OCI-LY1 (cell line): Measurements from ENCODE around the gene KCNA2.

Experiments used
- H2AFZ ChIP-seq: fragments of 200-600 bp; sonication (generic), shearing (Covaris generic); 2 replicates; pipeline ENCODE4 v1.6.0; 2014; ENCODE audit warnings: antibody characterized with exemption, mild to moderate bottlenecking, low read length
- H3F3A ChIP-seq: fragments of 200-600 bp; sonication (generic), shearing (Covaris generic); 2 replicates; pipeline ENCODE4 v1.6.0; 2014; ENCODE audit warnings: mild to moderate bottlenecking, antibody characterized with exemption, low read length, moderate library complexity; ENCODE audit not compliant: insufficient read depth
- H3K27ac ChIP-seq: fragments of 200-600 bp; sonication (generic); 2 replicates; pipeline ENCODE4 v1.5.1; 2014; ENCODE audit warnings: low read length, mixed run types, mild to moderate bottlenecking, low read depth; ENCODE audit not compliant: poor library complexity, severe bottlenecking
- H3K27me3 ChIP-seq: fragments of 200-600 bp; sonication (generic); 2 replicates; pipeline ENCODE4 v1.6.0; 2014; ENCODE audit warnings: antibody characterized with exemption, mild to moderate bottlenecking, low read length, moderate library complexity; ENCODE audit not compliant: insufficient read depth
- H3K36me3 ChIP-seq: fragments of 200-600 bp; sonication (generic); 2 replicates; pipeline ENCODE4 v1.6.1; 2014; ENCODE audit warnings: mild to moderate bottlenecking, antibody characterized with exemption, low read length, moderate library complexity, mixed read lengths; ENCODE audit not compliant: insufficient read depth
- H3K4me1 ChIP-seq: fragments of 200-600 bp; sonication (generic); 2 replicates; pipeline ENCODE4 v1.5.1; 2014; ENCODE audit warnings: mild to moderate bottlenecking, low read length, moderate library complexity; ENCODE audit not compliant: insufficient read depth, severe bottlenecking
- H3K4me2 ChIP-seq: fragments of 200-600 bp; sonication (generic), shearing (Covaris generic); 2 replicates; pipeline ENCODE4 v1.6.1; 2014; ENCODE audit warnings: low read length
- H3K4me3 ChIP-seq: fragments of 200-600 bp; sonication (generic); 2 replicates; pipeline ENCODE4 v1.5.1; 2014; ENCODE audit warnings: low read length, low read depth, mild to moderate bottlenecking, mixed read lengths; ENCODE audit not compliant: poor library complexity, severe bottlenecking
- H3K79me2 ChIP-seq: fragments of 200-600 bp; shearing (Covaris generic); 2 replicates; pipeline ENCODE4 v1.6.1; 2016; ENCODE audit warnings: mixed run types, low read length, mixed read lengths; ENCODE audit not compliant: insufficient read depth
- H3K9ac ChIP-seq: fragments of 200-600 bp; sonication (generic), shearing (Covaris generic); 2 replicates; pipeline ENCODE4 v1.6.1; 2014; ENCODE audit warnings: mild to moderate bottlenecking, low read length, mixed read lengths
- H3K9me2 ChIP-seq: fragments of 200-600 bp; sonication (generic), shearing (Covaris generic); 2 replicates; pipeline ENCODE4 v1.6.1; 2014; ENCODE audit warnings: low read depth, mild to moderate bottlenecking, low read length, mixed read lengths
- H3K9me3 ChIP-seq: fragments of 200-600 bp; shearing (Covaris generic); 2 replicates; pipeline ENCODE4 v1.6.1; 2014; ENCODE audit warnings: low read length, mixed read lengths
- H4K20me1 ChIP-seq: fragments of 200-600 bp; sonication (generic), shearing (Covaris generic); 2 replicates; pipeline ENCODE4 v1.6.0; 2016; ENCODE audit warnings: mild to moderate bottlenecking, low read length; ENCODE audit not compliant: insufficient read depth
- CTCF ChIP-seq: fragments of 200-600 bp; sonication (generic), shearing (Covaris generic); IDR thresholded peaks from 2 replicates; pipeline ENCODE4 v1.5.1; 2017; ENCODE audit warnings: mild to moderate bottlenecking, antibody characterized with exemption, low read length, moderate library complexity, mixed read lengths
- EZH2 ChIP-seq: fragments of 200-600 bp; sonication (generic), shearing (Covaris generic); IDR thresholded peaks from 2 replicates; pipeline ENCODE4 v1.8.0; 2017; ENCODE audit warnings: borderline replicate concordance, mixed run types, mild to moderate bottlenecking, antibody characterized with exemption, low read length, moderate library complexity, mixed read lengths

Gene KCNA2

GRCh38 chr1:110617589-110617988 is 11.4 kb upstream of the KCNA2 start:
- Histone ChIP-seq H3K36me3 (no peaks in the 10 kb centered on the region), H3K9me2 (no peaks in the 10 kb centered on the region), H3K4me2 (no peak overlapping the region), H2AFZ (no peak overlapping the region), H3F3A (no peaks in the 10 kb centered on the region), H3K79me2 (no peaks in the 10 kb centered on the region), H4K20me1 (no peaks in the 10 kb centered on the region), H3K9ac (no peak overlapping the region), H3K27ac (no peak overlapping the region), H3K9me3 (no peaks in the 10 kb centered on the region), H3K4me3 (no peak overlapping the region), H3K4me1 (peaks cover 24% of the 10 kb centered on the region), H3K27me3 (no peaks in the 10 kb centered on the region)
- TF ChIP-seq CTCF = no peak
- TF ChIP-seq EZH2 = no peak

- Histone ChIP-seq H3K36me3 (no peaks in the 10 kb centered on the region), H3K27ac (no peak overlapping the region), H3K9ac (no peak overlapping the region)
Observed at GRCh38 chr1:110617116-110617515, 11.0 kb upstream of the KCNA2 start.

GRCh38 chr1:110616587-110616986 is 10.4 kb upstream of the KCNA2 start:
- TF ChIP-seq EZH2 (no peak), CTCF (no peak)
- H3K4me2 ChIP-seq = no peak overlapping the region

More at GRCh38 chr1:110617116-110617515, 11.0 kb upstream of the KCNA2 start:
- no peak overlapping the region for H3K4me3 ChIP-seq
- H3K4me1 ChIP-seq = peaks cover 24% of the 10 kb centered on the region
- no peak overlapping the region for H3K4me2 ChIP-seq
- no peaks in the 10 kb centered on the region for H3K9me2 ChIP-seq
- H3K79me2 ChIP-seq = no peaks in the 10 kb centered on the region
- no peaks in the 10 kb centered on the region for H4K20me1 ChIP-seq
- no peaks in the 10 kb centered on the region for H3K27me3 ChIP-seq
- H3F3A ChIP-seq = no peaks in the 10 kb centered on the region
- no peaks in the 10 kb centered on the region for H3K9me3 ChIP-seq
- TF ChIP-seq EZH2 = no peak
- no peak for TF ChIP-seq CTCF
- no peak overlapping the region for H2AFZ ChIP-seq

More at GRCh38 chr1:110616587-110616986, 10.4 kb upstream of the KCNA2 start:
- no peak overlapping the region for H2AFZ ChIP-seq
- H3K9me2 ChIP-seq = no peaks in the 10 kb centered on the region
- no peak overlapping the region for H3K4me3 ChIP-seq
- no peaks in the 10 kb centered on the region for H3K27me3 ChIP-seq
- no peaks in the 10 kb centered on the region for H4K20me1 ChIP-seq
- H3K4me1 ChIP-seq = peaks cover 24% of the 10 kb centered on the region
- H3K9ac ChIP-seq = no peak overlapping the region
- H3K36me3 ChIP-seq = no peaks in the 10 kb centered on the region
- no peaks in the 10 kb centered on the region for H3K9me3 ChIP-seq
- H3K27ac ChIP-seq = no peak overlapping the region
- H3K79me2 ChIP-seq = no peaks in the 10 kb centered on the region
- H3F3A ChIP-seq = no peaks in the 10 kb centered on the region
